Measurements from ENCODE around the gene BANP. TPM values are rescaled to one million over a fixed set of nuclear protein-coding genes. Genes with fewer than 3 reads are reported as not detected.

BANP gene
- total RNA-seq, 1 experiment from 2014 or later: 24.2 TPM

GRCh38 chr16:88064011-88064888 is 113.0 kb downstream of the BANP start:
- no peak overlapping the region for H3K27ac ChIP-seq (ENCODE audit: low read length)
- H3K4me2 ChIP-seq (ENCODE audit: low read length): no peak overlapping the region
- TF ChIP-seq EZH2 (IDR thresholded peaks at IDR 0.05; ENCODE audit: low read length, unreplicated experiment): no peak
- no peak for TF ChIP-seq EZH2phosphoT487 (IDR thresholded peaks at IDR 0.05; ENCODE audit: borderline replicate concordance, low read length)
- TF ChIP-seq CTCF (conservative IDR thresholded peaks at IDR 0.05; ENCODE audit: low read depth, low read length): no peak
- DNase-seq: no peak
- H3F3A ChIP-seq (ENCODE audit: low read length, unreplicated experiment): no peaks in the 10 kb centered on the region
- no peaks in the 10 kb centered on the region for H3K36me3 ChIP-seq (ENCODE audit: low read depth, low read length)
- no peak overlapping the region for H3K9ac ChIP-seq (ENCODE audit: low read length)
- no peaks in the 10 kb centered on the region for H3K79me2 ChIP-seq (ENCODE audit: low read length)
- H3K27me3 ChIP-seq (ENCODE audit: low read length): no peaks in the 10 kb centered on the region
- no peaks in the 10 kb centered on the region for H3K9me2 ChIP-seq (replicated peaks; ENCODE audit: low read length)
- no peak for ATAC-seq
- no peaks in the 10 kb centered on the region for H4K20me1 ChIP-seq (ENCODE audit: low read length)
- POLR2A ChIA-PET (ENCODE audit: unreplicated experiment): no interaction called here
- no peaks in the 10 kb centered on the region for H3K4me1 ChIP-seq (ENCODE audit: insufficient read depth, low read length)
- BruUV-seq (replicated peaks): no TSS peak
- CTCF ChIA-PET: no interaction called here
- H2AFZ ChIP-seq (ENCODE audit: low read length): no peak overlapping the region
- H3K9me3 ChIP-seq (ENCODE audit: low read length): no peaks in the 10 kb centered on the region
- H3K4me3 ChIP-seq (ENCODE audit: low read length): no peak overlapping the region
- intact Hi-C loops (cut with micrococcal nuclease): no loop called here

GRCh38 chr16:88064889-88065746 is 113.9 kb downstream of the BANP start:
- CTCF ChIA-PET: no interaction called here
- POLR2A ChIA-PET (ENCODE audit: unreplicated experiment): no interaction called here
- no peak for TF ChIP-seq CTCF (conservative IDR thresholded peaks at IDR 0.05; ENCODE audit: low read depth, low read length)
- no peak for TF ChIP-seq EZH2phosphoT487 (IDR thresholded peaks at IDR 0.05; ENCODE audit: borderline replicate concordance, low read length)
- no peak for TF ChIP-seq EZH2 (IDR thresholded peaks at IDR 0.05; ENCODE audit: low read length, unreplicated experiment)

More at GRCh38 chr16:88064889-88065746, 113.9 kb downstream of the BANP start:
- no peaks in the 10 kb centered on the region for H3K27me3 ChIP-seq (ENCODE audit: low read length)
- no peak overlapping the region for H3K4me3 ChIP-seq (ENCODE audit: low read length)
- no peaks in the 10 kb centered on the region for H3K9me2 ChIP-seq (replicated peaks; ENCODE audit: low read length)
- no peak overlapping the region for H3K27ac ChIP-seq (ENCODE audit: low read length)
- BruUV-seq (replicated peaks): no TSS peak
- ATAC-seq (no peak), DNase-seq (no peak)
- H3K4me1 ChIP-seq (ENCODE audit: insufficient read depth, low read length): no peaks in the 10 kb centered on the region
- H3K79me2 ChIP-seq (ENCODE audit: low read length): no peaks in the 10 kb centered on the region
- no peaks in the 10 kb centered on the region for H3K36me3 ChIP-seq (ENCODE audit: low read depth, low read length)
- no peak overlapping the region for H3K4me2 ChIP-seq (ENCODE audit: low read length)
- no peak overlapping the region for H3K9ac ChIP-seq (ENCODE audit: low read length)
- no peak overlapping the region for H2AFZ ChIP-seq (ENCODE audit: low read length)
- no peaks in the 10 kb centered on the region for H3F3A ChIP-seq (ENCODE audit: low read length, unreplicated experiment)
- H4K20me1 ChIP-seq (ENCODE audit: low read length): no peaks in the 10 kb centered on the region
- no peaks in the 10 kb centered on the region for H3K9me3 ChIP-seq (ENCODE audit: low read length)
- intact Hi-C loops (cut with micrococcal nuclease): no loop called here

Measured in PC-3 (cell line).